ENCODE results near the gene CFAP92.

The CFAP92 gene

GRCh38 chr3:128879125-128879969 is 114.5 kb downstream of the CFAP92 start, which contains the start of gene ACAD9 (continued):
- no peak for TF ChIP-seq ZNF26 (tag by site-specific recombination; IDR thresholded peaks at IDR 0.05)
- TF ChIP-seq ZNF350 (tag by site-specific recombination; IDR thresholded peaks at IDR 0.05): no peak
- no peak for TF ChIP-seq ZNF670 (tag by site-specific recombination; IDR thresholded peaks at IDR 0.05; ENCODE audit: low read depth)
- TF ChIP-seq ZFHX2 (tag by site-specific recombination; conservative IDR thresholded peaks at IDR 0.05): peak; percentile 95
- TF ChIP-seq ZNF677 (tag by site-specific recombination; IDR thresholded peaks at IDR 0.05): no peak
- no peak for TF ChIP-seq ZNF514 (tag by site-specific recombination; IDR thresholded peaks at IDR 0.05)
- no peak for TF ChIP-seq ZNF530 (tag by site-specific recombination; IDR thresholded peaks at IDR 0.05; ENCODE audit: low read depth)
- TF ChIP-seq MEIS1 (CRISPR knock-in tag; IDR thresholded peaks at IDR 0.05; ENCODE audit: borderline replicate concordance): no peak
- TF ChIP-seq ZNF175 (tag by site-specific recombination; IDR thresholded peaks at IDR 0.05): no peak
- TF ChIP-seq ZNF791 (tag by site-specific recombination; IDR thresholded peaks at IDR 0.05): no peak
- TF ChIP-seq ZNF768 (tag by site-specific recombination; IDR thresholded peaks at IDR 0.05): no peak
- no peak for TF ChIP-seq ZBTB7A (tag by site-specific recombination; IDR thresholded peaks at IDR 0.05; ENCODE audit: low read depth)
- no peak for TF ChIP-seq TCF7L2 (IDR thresholded peaks at IDR 0.05; ENCODE audit: borderline replicate concordance, low read depth, low read length)
- peak; percentile 84; the same call in 1 of the 2 replicates for TF ChIP-seq ZNF324 (tag by site-specific recombination; IDR thresholded peaks at IDR 0.05)
- TF ChIP-seq AEBP2 (tag by site-specific recombination; IDR thresholded peaks at IDR 0.05; ENCODE audit: borderline replicate concordance): no peak
- no peak for TF ChIP-seq ZNF398 (tag by site-specific recombination; IDR thresholded peaks at IDR 0.05)
- TF ChIP-seq ZFP41 (tag by site-specific recombination; IDR thresholded peaks at IDR 0.05; ENCODE audit: borderline replicate concordance): no peak
- no peak for TF ChIP-seq ZSCAN4 (tag by site-specific recombination; IDR thresholded peaks at IDR 0.05)
- TF ChIP-seq ZNF560 (tag by site-specific recombination; IDR thresholded peaks at IDR 0.05; ENCODE audit: borderline replicate concordance): no peak
- no peak for TF ChIP-seq ZNF174 (tag by site-specific recombination; IDR thresholded peaks at IDR 0.05)
- no peak for TF ChIP-seq ZNF548 (tag by site-specific recombination; IDR thresholded peaks at IDR 0.05)
- peak; percentile 74 for TF ChIP-seq SP7 (tag by site-specific recombination; IDR thresholded peaks at IDR 0.05)
- no peak for TF ChIP-seq ZNF157 (tag by site-specific recombination; IDR thresholded peaks at IDR 0.05)
- TF ChIP-seq ZNF544 (tag by site-specific recombination; IDR thresholded peaks at IDR 0.05): no peak
- peak; percentile 61 for TF ChIP-seq ZSCAN30 (tag by site-specific recombination; IDR thresholded peaks at IDR 0.05)
- TF ChIP-seq ZNF518A (tag by site-specific recombination; conservative IDR thresholded peaks at IDR 0.05; ENCODE audit: low read depth): no peak
- TF ChIP-seq ZFP37 (tag by site-specific recombination; IDR thresholded peaks at IDR 0.05): no peak
- TF ChIP-seq ZNF184 (tag by site-specific recombination; IDR thresholded peaks at IDR 0.05): no peak
- TF ChIP-seq ZNF223 (tag by site-specific recombination; IDR thresholded peaks at IDR 0.05): no peak
- no peak for TF ChIP-seq ZNF138 (tag by site-specific recombination; IDR thresholded peaks at IDR 0.05; ENCODE audit: borderline replicate concordance)
